Aorta (tissue), 5 donors: ENCODE measurements around the gene SYNGR1. TPM values are rescaled to one million over a fixed set of nuclear protein-coding genes. Genes with fewer than 3 reads are reported as not detected.
"Not testable (repeated sequence)": the region's sequence is repeated elsewhere in the genome, so short reads cannot be mapped to it uniquely, and the experiment has no call there.

Experiments
- ATAC-seq: fragments of 200-7000 bp; cut with Tn5 transposase; one replicate; pipeline ENCODE4 v1.9.1; 2022; ENCODE audit warnings: moderate library complexity; ENCODE audit not compliant: low FRiP score
- DNase-seq, 2 donors: peaks; one replicate each; pipeline ENCODE4 v3.0.0-alpha.2; 2020
- H3K27ac ChIP-seq, 2 donors: one replicate each; pipeline ENCODE4 v1.5.1; 2013; ENCODE audit warnings: low read length in 2 of 2, mild to moderate bottlenecking in 2 of 2, moderate library complexity in 2 of 2, control low read depth in 1 of 2, inconsistent platforms in 1 of 2, low read depth in 1 of 2
- H3K27me3 ChIP-seq, 2 donors: one replicate each; pipeline ENCODE4 v1.6.1; 2013; ENCODE audit warnings: control low read depth in 1 of 2, low read length in 1 of 2, mild to moderate bottlenecking in 1 of 2, moderate library complexity in 1 of 2; ENCODE audit not compliant: insufficient read depth in 2 of 2, control insufficient read depth in 1 of 2
- H3K36me3 ChIP-seq, 2 donors: one replicate each; pipeline ENCODE4 v1.6.1; 2013; ENCODE audit warnings: control low read depth in 1 of 2, low read length in 1 of 2, mild to moderate bottlenecking in 1 of 2; ENCODE audit not compliant: insufficient read depth in 2 of 2, control insufficient read depth in 1 of 2
- H3K4me1 ChIP-seq, 2 donors: one replicate each; pipeline ENCODE4 v1.6.1; 2013; ENCODE audit warnings: low read length in 2 of 2, control low read depth in 1 of 2, mild to moderate bottlenecking in 1 of 2, moderate library complexity in 1 of 2; ENCODE audit not compliant: insufficient read depth in 2 of 2, control insufficient read depth in 1 of 2
- H3K4me3 ChIP-seq, 2 donors: one replicate each; pipeline ENCODE4 v1.5.1; 2013; ENCODE audit warnings: low read length in 2 of 2, control low read depth in 1 of 2, mild to moderate bottlenecking in 1 of 2
- H3K9me3 ChIP-seq: one replicate; pipeline ENCODE4 v1.6.1; 2013; ENCODE audit warnings: mild to moderate bottlenecking, low read length; ENCODE audit not compliant: control insufficient read depth
- WGBS, 2 donors: extraction: QIAGEN DNeasy Blood & Tissue Kit; methylation state at CpG; one replicate each; pipeline ENCODE4 v1.1.7; 2013; 5-methylcytosine and 5-hydroxymethylcytosine counted together
- intact Hi-C, 2 donors: fragments of 100-400 bp; cut with DNase I; formaldehyde crosslinking; loops; one replicate each; pipeline versions ENCODE4 v1.14.2 to v1.15.0; 2022
- polyA plus RNA-seq, 2 donors: library from polyadenylated mRNA; stranded (reverse); fragments of 200-250 nt; gene quantifications; one replicate each; pipeline ENCODE4 v1.2.3, GENCODE V29; 2013
- total RNA-seq, 2 donors: library from RNA; stranded (reverse); fragmentation: NEBNext Ultra II Directional; extraction: Animal tissue kit (Norgen Biotek cat#: 25700); gene quantifications; one replicate each; pipeline ENCODE4 v1.2.1, GENCODE V29; 2021
- donor health status: healthy with polysubstance abuse.
- donor health status: Bipolar disorder and iron deficiency.
- donor health status: DM: no; HTN: no; CAD: no.
- donor health status: DM: no; HTN: no; CAD: no.
- donor health status: DM: yes; HTN: yes; CAD: no.

Gene SYNGR1
- total and polyA plus RNA-seq, 4 donors, result 5.1 to 26.7 (median 17.0) TPM

- DNase-seq, result no peak
- intact Hi-C loops, result no loop called here
Observed at GRCh38 chr22:39353346-39353745, 3.6 kb downstream of the SYNGR1 start.

DNA sequence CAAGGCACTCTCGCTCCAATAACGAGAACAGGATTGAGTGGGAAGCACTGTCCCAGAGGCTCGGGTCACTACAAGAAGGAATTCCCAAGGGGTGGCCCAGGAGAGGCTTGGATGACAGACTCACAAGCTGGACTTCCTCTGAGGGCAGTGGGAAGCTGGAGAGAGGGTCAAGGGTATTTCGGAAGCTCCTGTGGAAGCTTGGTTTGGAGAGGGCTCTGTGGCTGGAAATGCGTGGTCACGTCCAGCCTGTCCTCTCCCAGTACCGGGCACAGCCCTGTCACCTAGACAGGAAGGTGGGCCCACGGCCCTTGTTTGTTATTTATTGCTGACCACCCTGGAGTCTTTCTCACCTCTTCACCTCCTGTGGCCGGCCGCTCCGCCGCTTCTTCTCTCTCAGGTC lies 5.3 kb downstream of the SYNGR1 start:
- H3K36me3 ChIP-seq, result no peaks in the 10 kb centered on the region
- no peaks in the 10 kb centered on the region for H3K9me3 ChIP-seq
- H3K27ac ChIP-seq, result no peak overlapping the region
- intact Hi-C loops, result no loop called here
- DNase-seq (no peak), ATAC-seq (no peak)
- no peak overlapping the region for H3K4me3 ChIP-seq
- WGBS, 2 donors, result 89% methylated on average over 12 of the region's 12 CpGs
- no peaks in the 10 kb centered on the region for H3K4me1 ChIP-seq
- no peaks in the 10 kb centered on the region for H3K27me3 ChIP-seq

More at GRCh38 chr22:39353346-39353745, 3.6 kb downstream of the SYNGR1 start:
- Histone ChIP-seq H3K27me3 (no peaks in the 10 kb centered on the region), H3K27ac (no peak overlapping the region), H3K9me3 (no peaks in the 10 kb centered on the region), H3K4me3 (no peak overlapping the region), H3K4me1 (no peaks in the 10 kb centered on the region), H3K36me3 (no peaks in the 10 kb centered on the region)
- 90 to 91% methylated on average over 9 of the region's 9 CpGs for WGBS, 2 donors
- ATAC-seq, result no peak

DNA sequence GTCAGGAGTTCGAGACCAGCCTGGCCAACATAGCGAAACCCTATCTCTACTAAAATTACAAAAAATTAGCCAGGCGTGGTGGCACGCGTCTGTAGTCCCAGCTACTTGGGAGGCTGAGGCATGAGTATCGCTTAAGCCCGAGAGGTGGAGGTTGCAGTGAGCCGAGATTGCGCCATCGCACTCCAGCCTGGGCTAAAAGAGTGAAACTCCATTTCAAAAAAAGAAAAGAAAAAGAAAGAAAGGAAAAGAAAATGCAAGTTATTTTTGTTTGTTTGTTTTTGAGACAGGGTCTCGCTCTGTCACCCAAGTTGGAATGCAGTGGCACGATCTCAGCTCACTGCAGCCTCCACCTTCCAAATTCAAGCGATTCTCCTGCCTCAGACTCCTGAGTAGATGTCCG lies 6.0 kb downstream of the SYNGR1 start:
- H3K27me3 ChIP-seq, intact Hi-C loops, DNase-seq, H3K4me3 ChIP-seq, H3K27ac ChIP-seq, H3K4me1 ChIP-seq, ATAC-seq, H3K36me3 ChIP-seq, H3K9me3 ChIP-seq: not testable (repeated sequence)
- WGBS, 2 donors, result 94 to 96% methylated on average over 12 to 14 of the region's 14 CpGs

DNA sequence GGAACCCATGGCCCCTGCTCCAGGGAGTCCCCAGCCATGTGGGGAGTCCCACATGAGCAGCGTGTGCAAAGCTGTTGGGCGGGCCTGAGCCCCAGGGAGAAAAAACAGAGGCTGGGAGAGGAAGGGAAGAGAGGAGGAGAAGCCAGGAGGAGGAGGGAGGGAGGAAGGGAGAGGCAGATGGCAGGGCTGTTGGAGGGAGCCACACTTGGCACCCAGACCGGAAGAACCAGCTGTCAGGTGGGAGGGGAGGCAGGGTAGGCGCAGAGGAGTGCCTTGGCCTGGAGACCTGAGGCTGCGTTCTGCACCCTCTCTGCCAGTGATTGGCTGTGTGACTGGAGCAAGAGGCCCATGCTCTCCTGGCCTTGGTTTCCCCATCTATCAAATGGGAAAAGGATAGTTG lies 6.7 kb downstream of the SYNGR1 start:
- ATAC-seq (no peak), DNase-seq (no peak)
- Histone ChIP-seq H3K27ac (no peak overlapping the region), H3K27me3 (no peaks in the 10 kb centered on the region), H3K36me3 (no peaks in the 10 kb centered on the region), H3K4me3 (no peak overlapping the region), H3K9me3 (no peaks in the 10 kb centered on the region), H3K4me1 (no peaks in the 10 kb centered on the region)
- 89 to 90% methylated on average over 5 of the region's 5 CpGs for WGBS, 2 donors
- intact Hi-C loops, result no loop called here

GRCh38 chr22:39357110-39358108 lies 7.6 kb downstream of the SYNGR1 start:
- H3K9me3 ChIP-seq, ATAC-seq, DNase-seq, H3K27me3 ChIP-seq, H3K4me3 ChIP-seq, H3K4me1 ChIP-seq, H3K27ac ChIP-seq, intact Hi-C loops, H3K36me3 ChIP-seq: not testable (repeated sequence)
- 92 to 96% methylated on average over 31 to 44 of the region's 53 CpGs for WGBS, 2 donors

- DNase-seq, H3K4me3 ChIP-seq, ATAC-seq, H3K27me3 ChIP-seq, H3K27ac ChIP-seq, H3K4me1 ChIP-seq, H3K9me3 ChIP-seq, intact Hi-C loops, H3K36me3 ChIP-seq: not testable (repeated sequence)
- WGBS, 2 donors, result 81% methylated on average over 13 to 15 of the region's 17 CpGs
Observed at GRCh38 chr22:39358197-39358596, 8.4 kb downstream of the SYNGR1 start.

GRCh38 chr22:39359659-39360195 lies 9.9 kb downstream of the SYNGR1 start:
- WGBS, 2 donors, result 80 to 91% methylated on average over 9 of the region's 9 CpGs

GRCh38 chr22:39360242-39360641 lies 10.5 kb downstream of the SYNGR1 start:
- no peaks in the 10 kb centered on the region for H3K4me1 ChIP-seq
- WGBS, 2 donors, result 80 to 82% methylated on average over 18 of the region's 18 CpGs
- no peaks in the 10 kb centered on the region for H3K9me3 ChIP-seq
- H3K27me3 ChIP-seq, result no peaks in the 10 kb centered on the region
- intact Hi-C loops, result no loop called here
- no peak for ATAC-seq
- no peaks in the 10 kb centered on the region for H3K36me3 ChIP-seq
- no peak for DNase-seq
- no peak overlapping the region for H3K4me3 ChIP-seq
- no peak overlapping the region for H3K27ac ChIP-seq

More at GRCh38 chr22:39359659-39360195, 9.9 kb downstream of the SYNGR1 start:
- ATAC-seq (no peak), DNase-seq (no peak)
- H3K9me3 ChIP-seq, result no peaks in the 10 kb centered on the region
- H3K4me1 ChIP-seq, result no peaks in the 10 kb centered on the region
- no peak overlapping the region for H3K4me3 ChIP-seq
- H3K36me3 ChIP-seq, result no peaks in the 10 kb centered on the region
- H3K27me3 ChIP-seq, result no peaks in the 10 kb centered on the region
- H3K27ac ChIP-seq, result no peak overlapping the region
- intact Hi-C loops, result no loop called here
